Measurements from ENCODE around the gene KRT14.
"Not testable (repeated sequence)": the region's sequence is repeated elsewhere in the genome, so short reads cannot be mapped to it uniquely, and the experiment has no call there.

Gene KRT14

GRCh38 chr17:41622340-41623183 lies 35.9 kb upstream of the KRT14 start:
- DNase-seq (ENCODE audit: low read depth): not testable (repeated sequence)

- no peak for DNase-seq (ENCODE audit: low read depth)
These were observed 35.2 kb upstream of the KRT14 start for GRCh38 chr17:41621916-41622315.

GRCh38 chr17:41621435-41621817 lies 34.7 kb upstream of the KRT14 start:
- not testable (repeated sequence) for DNase-seq (ENCODE audit: low read depth)

GRCh38 chr17:41620583-41621434 lies 34.1 kb upstream of the KRT14 start:
- DNase-seq (ENCODE audit: low read depth): no peak

- DNase-seq (ENCODE audit: low read depth): not testable (repeated sequence)
These were observed 33.4 kb upstream of the KRT14 start for GRCh38 chr17:41619927-41620582.

GRCh38 chr17:41619036-41619926 lies 32.6 kb upstream of the KRT14 start:
- no peak for DNase-seq (ENCODE audit: low read depth)

GRCh38 chr17:41618341-41619035 lies 31.8 kb upstream of the KRT14 start:
- no peak for DNase-seq (ENCODE audit: low read depth)

GRCh38 chr17:41617698-41618097 lies 31.0 kb upstream of the KRT14 start:
- DNase-seq (ENCODE audit: low read depth): no peak

GRCh38 chr17:41617136-41617535 lies 30.4 kb upstream of the KRT14 start:
- no peak for DNase-seq (ENCODE audit: low read depth)

- not testable (repeated sequence) for DNase-seq (ENCODE audit: low read depth)
These were observed 29.8 kb upstream of the KRT14 start for GRCh38 chr17:41616486-41616885.

GRCh38 chr17:41615454-41615853 lies 28.8 kb upstream of the KRT14 start:
- DNase-seq (ENCODE audit: low read depth): no peak

GRCh38 chr17:41614767-41615166 lies 28.1 kb upstream of the KRT14 start:
- not testable (repeated sequence) for DNase-seq (ENCODE audit: low read depth)

- DNase-seq (ENCODE audit: low read depth): no peak
These were observed 27.4 kb upstream of the KRT14 start for GRCh38 chr17:41614098-41614497.

- no peak for DNase-seq (ENCODE audit: low read depth)
These were observed 26.8 kb upstream of the KRT14 start for GRCh38 chr17:41613277-41614082.

- not testable (repeated sequence) for DNase-seq (ENCODE audit: low read depth)
These were observed 25.9 kb upstream of the KRT14 start, which contains the start of gene KRT16 for GRCh38 chr17:41612376-41613160. KRT16 (minus strand) TSS chr17:41612767; CDS start chr17:41612688, 79 bp downstream.

GRCh38 chr17:41610965-41611640 lies 24.4 kb upstream of the KRT14 start:
- no peak for DNase-seq (ENCODE audit: low read depth)

GRCh38 chr17:41610061-41610517 lies 23.4 kb upstream of the KRT14 start:
- DNase-seq (ENCODE audit: low read depth): not testable (repeated sequence)

GRCh38 chr17:41606930-41607329 lies 20.2 kb upstream of the KRT14 start:
- not testable (repeated sequence) for DNase-seq (ENCODE audit: low read depth)

Data from HS-27A (cell line).